ENCODE data around the gene RAB7A.
"Not testable (repeated sequence)": the region's sequence is repeated elsewhere in the genome, so short reads cannot be mapped to it uniquely, and the experiment has no call there.

DNA sequence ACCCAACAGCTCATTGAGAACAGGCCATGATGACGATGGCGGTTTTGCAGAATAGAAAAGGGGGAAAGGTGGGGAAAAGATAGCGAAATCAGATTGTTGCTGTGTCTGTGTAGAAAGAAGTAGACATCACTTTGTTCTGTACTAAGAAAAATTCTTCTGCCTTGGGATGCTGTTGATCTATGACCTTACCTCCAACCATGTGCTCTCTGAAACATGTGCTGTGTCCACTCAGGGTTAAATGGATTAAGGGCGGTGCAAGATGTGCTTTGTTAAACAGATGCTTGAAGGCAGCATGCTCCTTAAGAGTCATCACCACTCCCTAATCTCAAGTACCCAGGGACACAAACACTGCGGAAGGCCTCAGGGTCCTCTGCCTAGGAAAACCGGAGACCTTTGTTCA lies 47.6 kb downstream of the RAB7A start:
- TF ChIP-seq CTCF, EZH2, EZH2phosphoT487 (IDR thresholded peaks at IDR 0.05): not testable (repeated sequence)
